Smooth muscle cell (in vitro differentiated cells): ENCODE results near the gene GREM1. TPM values are rescaled to one million over a fixed set of nuclear protein-coding genes. Genes with fewer than 3 reads are reported as not detected.

Experiments used
- DNase-seq: peaks from one replicate; lab custom pipeline; 2025; ENCODE audit not compliant: unreplicated experiment; lab: John Stamatoyannopoulos, UW
- H2AFZ ChIP-seq: fragments of 200-600 bp; sonication (generic); 2 replicates; pipeline ENCODE4 v1.6.0; 2016; ENCODE audit warnings: antibody characterized with exemption, low read depth, mild to moderate bottlenecking
- H3F3A ChIP-seq: fragments of 200-600 bp; sonication (generic); 2 replicates; pipeline ENCODE4 v1.6.0; 2017; ENCODE audit warnings: antibody characterized with exemption, low read depth
- H3K27ac ChIP-seq: fragments of 200-600 bp; sonication (generic); 2 replicates; pipeline ENCODE4 v1.5.1; 2016; ENCODE audit warnings: low read depth, mild to moderate bottlenecking
- H3K27me3 ChIP-seq: fragments of 200-600 bp; sonication (generic); 2 replicates; pipeline ENCODE4 v1.6.1; 2016; ENCODE audit warnings: low read depth, mild to moderate bottlenecking
- H3K36me3 ChIP-seq: fragments of 200-600 bp; sonication (generic); 2 replicates; pipeline ENCODE4 v1.5.1; 2016; ENCODE audit warnings: low read depth
- H3K4me1 ChIP-seq: fragments of 200-600 bp; sonication (generic); 2 replicates; pipeline ENCODE4 v1.5.1; 2016; ENCODE audit warnings: low read depth
- H3K4me2 ChIP-seq: fragments of 200-600 bp; sonication (generic); 2 replicates; pipeline ENCODE4 v1.6.0; 2016; ENCODE audit warnings: mild to moderate bottlenecking
- H3K4me3 ChIP-seq: fragments of 200-600 bp; sonication (generic); 2 replicates; pipeline ENCODE4 v1.5.1; 2016; ENCODE audit warnings: mild to moderate bottlenecking
- H3K79me2 ChIP-seq: fragments of 200-600 bp; sonication (generic); 2 replicates; pipeline ENCODE4 v1.6.0; 2016; ENCODE audit warnings: low read depth, mild to moderate bottlenecking
- H3K9ac ChIP-seq: fragments of 200-600 bp; sonication (generic); 2 replicates; pipeline ENCODE4 v1.6.0; 2016; ENCODE audit warnings: low read depth
- H3K9me3 ChIP-seq: fragments of 200-600 bp; sonication (generic); replicated peaks from 2 replicates; pipeline ENCODE4 v1.5.1; 2016; ENCODE audit warnings: low read depth
- H4K20me1 ChIP-seq: fragments of 200-600 bp; sonication (generic); 2 replicates; pipeline ENCODE4 v1.6.0; 2016; ENCODE audit warnings: low read depth
- CTCF ChIP-seq: fragments of 200-600 bp; sonication (generic); IDR thresholded peaks from 2 replicates; pipeline ENCODE4 v1.5.1; 2017; ENCODE audit warnings: borderline replicate concordance, mild to moderate bottlenecking, antibody characterized with exemption; ENCODE audit not compliant: insufficient read depth, poor library complexity, severe bottlenecking
- WGBS: methylation state at CpG from one replicate; pipeline ENCODE4 v1.1.7; 2016; ENCODE audit warnings: low lambda C conversion rate; 5-methylcytosine and 5-hydroxymethylcytosine counted together
- polyA plus RNA-seq: library from polyadenylated mRNA; unstranded; fragments of >200 nt; fragmentation: Nextera tagmentation; extraction: Ambion mirVana; gene quantifications from 2 replicates; pipeline ENCODE4 v1.2.1, GENCODE V29; 2016
- total RNA-seq: library from RNA; depleted of rRNA; stranded (reverse); fragments of >200 nt; gene quantifications from 2 replicates; pipeline ENCODE4 v1.2.3, GENCODE V29; 2014

The GREM1 gene
- total and polyA plus RNA-seq, 2 experiments from 2014 or later: 57.4 to 80.1 TPM

- Histone ChIP-seq H3K27ac (no peak overlapping the region), H3K36me3 (no peaks in the 10 kb centered on the region), H4K20me1 (no peaks in the 10 kb centered on the region), H3K9me3 (no peaks in the 10 kb centered on the region), H3K4me2 (no peak overlapping the region), H3F3A (no peaks in the 10 kb centered on the region), H3K79me2 (no peaks in the 10 kb centered on the region), H2AFZ (no peak overlapping the region), H3K4me3 (no peak overlapping the region), H3K4me1 (no peaks in the 10 kb centered on the region), H3K27me3 (no peaks in the 10 kb centered on the region), H3K9ac (no peak overlapping the region)
- 96% methylated on average over 1 of the region's 1 CpG for WGBS
- no peak for TF ChIP-seq CTCF
- no peak for DNase-seq
Observed at GRCh38 chr15:32763295-32763694, 45.5 kb downstream of the GREM1 start.

DNA sequence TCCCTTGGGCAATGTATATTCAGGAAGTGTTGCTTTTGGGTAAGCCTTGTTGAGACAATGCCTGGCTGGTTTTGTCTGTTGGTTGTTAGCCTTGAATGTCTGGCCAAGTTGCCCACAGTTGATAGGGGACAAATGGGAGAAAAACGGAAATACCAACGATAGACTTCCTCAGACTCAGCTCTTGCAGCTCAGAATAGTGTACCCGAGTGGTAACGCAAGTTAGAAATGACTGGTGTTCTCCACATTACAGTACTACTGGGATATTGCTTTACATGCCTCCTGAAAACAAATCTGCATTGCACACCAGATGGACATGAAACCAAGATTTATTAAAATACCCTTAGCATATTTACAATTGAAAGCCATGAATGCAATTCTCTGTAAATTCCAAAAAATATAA lies 47.4 kb downstream of the GREM1 start:
- Histone ChIP-seq H3K36me3 (no peaks in the 10 kb centered on the region), H4K20me1 (no peaks in the 10 kb centered on the region), H2AFZ (no peak overlapping the region), H3K9me3 (no peaks in the 10 kb centered on the region), H3K4me2 (no peak overlapping the region), H3K9ac (no peak overlapping the region), H3K4me3 (no peak overlapping the region), H3K4me1 (no peaks in the 10 kb centered on the region), H3K27ac (no peak overlapping the region), H3F3A (no peaks in the 10 kb centered on the region), H3K79me2 (no peaks in the 10 kb centered on the region), H3K27me3 (no peaks in the 10 kb centered on the region)
- 65% methylated on average over 4 of the region's 4 CpGs for WGBS
- TF ChIP-seq CTCF: no peak
- DNase-seq: no peak

GRCh38 chr15:32766101-32766500 lies 48.3 kb downstream of the GREM1 start:
- no peak overlapping the region for H3K4me2 ChIP-seq
- DNase-seq: no peak
- no peak for TF ChIP-seq CTCF
- H3K27ac ChIP-seq: no peak overlapping the region
- H3K4me3 ChIP-seq: no peak overlapping the region
- no peaks in the 10 kb centered on the region for H3K27me3 ChIP-seq
- WGBS: 59% methylated on average over 3 of the region's 3 CpGs
- H3K36me3 ChIP-seq: no peaks in the 10 kb centered on the region
- no peak overlapping the region for H2AFZ ChIP-seq
- no peaks in the 10 kb centered on the region for H3K9me3 ChIP-seq
- H3F3A ChIP-seq: no peaks in the 10 kb centered on the region
- H3K9ac ChIP-seq: no peak overlapping the region
- H3K4me1 ChIP-seq: no peaks in the 10 kb centered on the region
- H4K20me1 ChIP-seq: no peaks in the 10 kb centered on the region
- no peaks in the 10 kb centered on the region for H3K79me2 ChIP-seq

DNA sequence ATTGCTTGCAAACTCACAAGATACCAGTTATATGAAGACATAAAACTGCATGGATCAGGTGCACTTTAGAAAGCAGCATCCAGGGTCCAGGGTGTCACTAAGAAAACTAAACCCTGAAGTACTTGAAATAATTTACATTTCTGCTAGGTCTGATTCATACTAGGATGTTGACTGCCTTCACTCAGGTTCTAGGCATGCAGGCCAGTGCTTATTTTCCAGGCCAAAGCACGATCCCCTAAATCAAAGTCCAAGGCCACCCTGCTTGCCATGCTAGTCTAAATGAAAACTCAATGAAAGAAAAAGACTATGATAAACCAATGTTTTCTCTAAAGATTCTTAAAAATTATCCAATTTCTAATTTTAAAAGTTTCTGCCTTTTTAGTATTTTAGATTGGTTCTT lies 49.4 kb downstream of the GREM1 start:
- no peak overlapping the region for H2AFZ ChIP-seq
- no peak overlapping the region for H3K27ac ChIP-seq
- no peak for DNase-seq
- no peak for TF ChIP-seq CTCF
- no peaks in the 10 kb centered on the region for H3K9me3 ChIP-seq
- no peaks in the 10 kb centered on the region for H3K79me2 ChIP-seq
- 93% methylated on average over 1 of the region's 1 CpG for WGBS
- H3K4me2 ChIP-seq: no peak overlapping the region
- H4K20me1 ChIP-seq: no peaks in the 10 kb centered on the region
- H3K4me1 ChIP-seq: no peaks in the 10 kb centered on the region
- H3F3A ChIP-seq: no peaks in the 10 kb centered on the region
- H3K27me3 ChIP-seq: no peaks in the 10 kb centered on the region
- no peak overlapping the region for H3K4me3 ChIP-seq
- H3K9ac ChIP-seq: no peak overlapping the region
- no peaks in the 10 kb centered on the region for H3K36me3 ChIP-seq
